Gastroesophageal sphincter (tissue), 4 donors: ENCODE measurements around the gene OR2W3. TPM values are rescaled to one million over a fixed set of nuclear protein-coding genes. Genes with fewer than 3 reads are reported as not detected.

ENCODE experiments used
- ATAC-seq: fragments of 150-250 bp; one replicate; pipeline ENCODE4 v1.9.1; 2016; ENCODE audit warnings: mild to moderate bottlenecking, moderate library complexity
- H3K27ac ChIP-seq, 4 donors: fragments of 200-600 bp; sonication (generic) in 3 of 4; 1 replicate in 3 of 4; 2 replicates in 1 of 4; pipeline ENCODE4 v1.5.1; 2016 to 2019
- H3K27me3 ChIP-seq: fragments of 200-600 bp; sonication (generic); one replicate; pipeline ENCODE4 v1.5.1; 2019
- H3K36me3 ChIP-seq, 2 donors: fragments of 200-600 bp; sonication (generic); one replicate each; pipeline ENCODE4 v1.5.1; 2019; ENCODE audit warnings: control low read depth in 1 of 2
- H3K4me1 ChIP-seq, 3 donors: fragments of 200-600 bp; sonication (generic); 1 replicate in 2 of 3; 2 replicates in 1 of 3; pipeline ENCODE4 v1.5.1; 2016 to 2019; ENCODE audit warnings: control low read depth in 2 of 3
- H3K4me3 ChIP-seq, 2 donors: fragments of 200-600 bp; sonication (generic); one replicate each; pipeline ENCODE4 v1.5.1; 2019; ENCODE audit warnings: mild to moderate bottlenecking in 1 of 2, moderate library complexity in 1 of 2
- H3K9me3 ChIP-seq, 3 donors: fragments of 200-600 bp; sonication (generic); one replicate each; pipeline ENCODE4 v1.5.1; 2017 to 2019; ENCODE audit warnings: control low read depth in 2 of 3
- CTCF ChIP-seq, 4 experiments: fragments of 200-600 bp in 2 of 4; fragments of 450-650 bp in 2 of 4; sonication (generic) in 1 of 4; IDR thresholded peaks; one replicate each; pipeline ENCODE4 v1.5.1; 2017 to 2019; ENCODE audit warnings: antibody characterized with exemption in 4 of 4, mild to moderate bottlenecking in 2 of 4, moderate library complexity in 2 of 4
- EP300 ChIP-seq: sonication (generic); formaldehyde crosslinking; IDR thresholded peaks from one replicate; pipeline ENCODE4 v1.6.1; 2017; ENCODE audit warnings: antibody characterized with exemption, mild to moderate bottlenecking
- POLR2A ChIP-seq, 2 donors: fragments of 450-650 bp; IDR thresholded peaks; one replicate each; pipeline ENCODE4 v1.6.1; 2017; ENCODE audit warnings: antibody characterized with exemption in 2 of 2, mild to moderate bottlenecking in 2 of 2, moderate library complexity in 1 of 2
- POLR2AphosphoS5 ChIP-seq: sonication (generic); formaldehyde crosslinking; IDR thresholded peaks from one replicate; pipeline ENCODE4 v1.6.1; 2017; ENCODE audit warnings: antibody characterized with exemption
- WGBS, 2 donors: methylation state at CpG; one replicate each; pipeline ENCODE4 v1.1.5; 2018; ENCODE audit warnings: low coverage in 1 of 2; 5-methylcytosine and 5-hydroxymethylcytosine counted together
- total RNA-seq, 4 donors: library from RNA; depleted of rRNA; stranded (reverse); fragments of >200 nt; gene quantifications; one replicate each; pipeline ENCODE4 v1.1.0, GENCODE V29; 2016

The OR2W3 gene
- total RNA-seq, 4 donors from 2014 or later: 0.39 to 1.6 (median 0.40) TPM; not detected in 1

GRCh38 chr1:247855911-247856310 is 39.5 kb upstream of the OR2W3 start:
- Histone ChIP-seq H3K4me3 (no peak overlapping the region), H3K4me1 (peaks cover 0 to 12% (median 0%) of the 10 kb centered on the region in 3 donors), H3K27me3 (peaks cover 54% of the 10 kb centered on the region), H3K9me3 (peaks cover 0 to 6% (median 0%) of the 10 kb centered on the region in 3 donors), H3K27ac (no peak overlapping the region), H3K36me3 (no peaks in the 10 kb centered on the region)
- no peak for TF ChIP-seq CTCF (IDR thresholded peaks at IDR 0.05)
- no peak for TF ChIP-seq POLR2AphosphoS5
- TF ChIP-seq POLR2A (IDR thresholded peaks at IDR 0.05): no peak
- TF ChIP-seq EP300: no peak
- no peak for ATAC-seq
- 63 to 74% methylated on average over 3 to 4 of the region's 4 CpGs for WGBS, 2 donors

DNA sequence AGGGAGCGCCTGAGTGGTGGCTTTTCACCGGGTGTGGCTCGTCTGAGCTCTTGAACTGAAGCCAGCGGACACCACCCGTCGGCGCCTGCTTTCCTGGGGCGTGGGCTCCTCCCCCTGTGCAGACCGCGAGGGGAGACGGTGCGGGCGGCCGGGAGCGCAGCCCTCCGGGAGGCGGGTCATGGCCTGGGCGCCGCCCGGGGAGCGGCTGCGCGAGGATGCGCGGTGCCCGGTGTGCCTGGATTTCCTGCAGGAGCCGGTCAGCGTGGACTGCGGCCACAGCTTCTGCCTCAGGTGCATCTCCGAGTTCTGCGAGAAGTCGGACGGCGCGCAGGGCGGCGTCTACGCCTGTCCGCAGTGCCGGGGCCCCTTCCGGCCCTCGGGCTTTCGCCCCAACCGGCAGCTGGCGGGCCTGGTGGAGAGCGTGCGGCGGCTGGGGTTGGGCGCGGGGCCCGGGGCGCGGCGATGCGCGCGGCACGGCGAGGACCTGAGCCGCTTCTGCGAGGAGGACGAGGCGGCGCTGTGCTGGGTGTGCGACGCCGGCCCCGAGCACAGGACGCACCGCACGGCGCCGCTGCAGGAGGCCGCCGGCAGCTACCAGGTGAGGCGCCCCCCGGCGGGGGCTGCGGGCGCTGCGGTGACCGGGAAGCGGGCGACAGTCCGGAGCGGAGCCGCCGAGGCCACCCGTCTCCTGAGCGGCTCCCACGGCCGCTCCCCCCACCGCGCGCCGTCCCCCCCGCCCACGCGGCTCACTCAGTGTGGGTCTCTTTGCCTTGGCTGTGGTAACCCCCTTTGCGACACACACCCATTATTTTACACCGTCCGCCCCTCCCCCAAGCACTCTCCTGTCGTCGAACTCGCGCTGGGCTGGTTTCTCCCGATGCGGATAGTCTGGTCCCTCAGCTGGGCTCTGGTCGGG is 38.1 kb upstream of the OR2W3 start, which contains the start of gene TRIM58:
Gene TRIM58, plus strand, starts transcription at position 119 of the 916 bp plus-strand sequence. Its CDS starts 60 bp downstream, at position 179.
- Histone ChIP-seq H3K36me3 (no peaks in the 10 kb centered on the region), H3K4me3 (peak within 1 kb of the TSS; percentile 0 to 48), H3K9me3 (peaks cover 0 to 6% (median 0%) of the 10 kb centered on the region in 3 donors), H3K27ac (peak within 1 kb of the TSS in 1 of 4 donors; percentile 66), H3K27me3 (peaks cover 54% of the 10 kb centered on the region), H3K4me1 (peaks cover 0 to 12% (median 0%) of the 10 kb centered on the region in 3 donors)
- ATAC-seq: peak; percentile 92
- TF ChIP-seq POLR2A (IDR thresholded peaks at IDR 0.05) (no peak), POLR2AphosphoS5 (no peak), EP300 (no peak), CTCF (IDR thresholded peaks at IDR 0.05) (no peak)
- 5% methylated on average over 8 of the region's 109 CpGs; no CpG with 5 or more reads in 1 of the 2 donors for WGBS, 2 donors

DNA sequence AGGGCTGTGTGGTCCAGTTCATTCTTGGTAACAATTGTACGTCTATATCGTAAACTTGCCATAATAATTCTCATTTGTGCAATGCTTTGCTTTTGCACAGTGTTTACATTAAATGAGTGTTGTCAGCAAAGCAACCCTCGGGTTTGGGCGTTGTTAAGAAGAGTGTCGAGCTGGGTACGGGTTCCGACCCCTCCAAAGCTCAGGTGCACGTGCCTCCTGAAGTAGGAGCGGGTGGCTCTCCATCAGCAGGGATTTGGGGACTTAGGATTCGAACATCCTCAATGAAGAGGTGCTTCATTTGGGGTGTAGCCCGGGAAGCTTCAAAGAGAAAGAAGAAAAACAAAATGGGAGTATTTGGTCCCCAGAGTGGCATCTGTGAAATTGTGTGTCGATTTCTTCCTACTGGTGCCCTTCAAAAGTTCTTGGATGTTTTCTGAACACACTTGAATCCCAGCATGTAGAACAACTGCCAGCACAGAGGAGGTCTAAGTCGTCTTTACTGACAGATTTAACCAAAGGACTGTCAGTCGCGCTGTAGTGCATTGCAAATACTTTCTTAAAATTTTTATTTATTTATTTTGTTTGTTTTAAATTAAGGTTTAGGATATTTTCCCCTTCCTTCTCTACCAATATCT is 37.3 kb upstream of the OR2W3 start:
- H3K36me3 ChIP-seq: no peaks in the 10 kb centered on the region
- H3K9me3 ChIP-seq: peaks cover 0 to 6% (median 0%) of the 10 kb centered on the region in 3 donors
- TF ChIP-seq CTCF (IDR thresholded peaks at IDR 0.05): no peak
- TF ChIP-seq EP300: no peak
- TF ChIP-seq POLR2AphosphoS5: no peak
- TF ChIP-seq POLR2A (IDR thresholded peaks at IDR 0.05): no peak
- peaks cover 59% of the 10 kb centered on the region for H3K27me3 ChIP-seq
- H3K27ac ChIP-seq: no peak overlapping the region
- WGBS, 2 donors: 47 to 50% methylated on average over 7 to 13 of the region's 15 CpGs
- ATAC-seq: no peak
- H3K4me1 ChIP-seq: peaks cover 0 to 12% (median 0%) of the 10 kb centered on the region in 3 donors
- H3K4me3 ChIP-seq: peak overlapping the region in 1 of 2 donors; percentile 48

DNA sequence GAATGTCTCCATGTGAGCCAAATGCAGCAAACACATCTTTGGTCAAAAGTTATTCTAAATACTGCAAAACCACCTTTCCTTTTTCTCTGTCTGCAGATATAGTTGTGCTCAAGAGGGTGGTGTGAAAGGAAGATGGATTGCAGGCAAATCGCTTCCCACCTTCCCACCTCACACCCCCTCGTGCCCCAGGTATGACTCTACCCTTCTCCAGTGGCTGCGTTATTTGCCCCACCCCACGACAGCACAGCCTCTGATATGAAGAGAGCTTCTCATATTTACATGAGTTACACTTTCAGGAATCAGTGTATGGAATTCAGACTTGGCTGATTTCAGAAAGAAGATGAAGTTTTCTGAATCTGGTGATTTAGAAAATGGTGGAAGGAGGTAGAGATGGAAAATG is 32.6 kb upstream of the OR2W3 start:
- ATAC-seq: no peak
- Histone ChIP-seq H3K9me3 (no peaks in the 10 kb centered on the region), H3K27me3 (peaks cover 23% of the 10 kb centered on the region), H3K4me1 (peaks cover 0 to 3% (median 0%) of the 10 kb centered on the region in 3 donors), H3K27ac (no peak overlapping the region), H3K4me3 (no peak overlapping the region), H3K36me3 (no peaks in the 10 kb centered on the region)
- 50% methylated on average over 4 of the region's 4 CpGs; no CpG with 5 or more reads in 1 of the 2 donors for WGBS, 2 donors
- TF ChIP-seq CTCF (IDR thresholded peaks at IDR 0.05) (no peak), POLR2AphosphoS5 (no peak), POLR2A (IDR thresholded peaks at IDR 0.05) (no peak), EP300 (no peak)
